H1 (cell line): Measurements from ENCODE around the gene DEFB126. TPM values are rescaled to one million over a fixed set of nuclear protein-coding genes. Genes with fewer than 3 reads are reported as not detected.

ENCODE experiments used
- CTCF ChIA-PET: fragments of 300-600 bp; sonication (Branson Sonifier 250); formaldehyde crosslinking; loops from one replicate; lab custom pipeline; 2021; ENCODE audit not compliant: partially characterized antibody; lab: Charles Lee
- POLR2A ChIA-PET: fragments of 300-600 bp; sonication (Branson Sonifier 250); formaldehyde crosslinking; loops from one replicate; lab custom pipeline; 2021; ENCODE audit warnings: inconsistent platforms; ENCODE audit not compliant: partially characterized antibody; lab: Charles Lee
- DNase-seq, 2 experiments: peaks; one replicate each; pipeline versions ENCODE4 v3.0.0 to v3.0.0-alpha.2; 2010 to 2022; ENCODE audit warnings: low spot score in 2 of 2, low read depth in 1 of 2, mixed read lengths in 1 of 2
- FAIRE-seq: peaks from 2 replicates; lab custom pipeline; 2011; peaks lifted over from hg19 to GRCh38; lab: Jason Lieb, UNC
- H2AFZ ChIP-seq: 2 replicates; pipeline ENCODE4 v1.8.1; 2012; ENCODE audit warnings: low read length, inconsistent platforms
- H2AK5ac ChIP-seq: 2 replicates; pipeline ENCODE4 v1.6.1; 2013; ENCODE audit warnings: low read depth, low read length
- H2BK120ac ChIP-seq: replicated peaks from 2 replicates; pipeline ENCODE3; 2013; ENCODE audit warnings: low read depth, low read length, inconsistent platforms
- H2BK12ac ChIP-seq: 2 replicates; pipeline ENCODE4 v1.6.1; 2013; ENCODE audit warnings: low read depth, low read length
- H2BK15ac ChIP-seq: 2 replicates; pipeline ENCODE4 v1.6.1; 2013; ENCODE audit warnings: low read length
- H2BK20ac ChIP-seq: 2 replicates; pipeline ENCODE4 v1.6.1; 2013; ENCODE audit warnings: low read length
- H2BK5ac ChIP-seq: 2 replicates; pipeline ENCODE4 v1.6.1; 2013; ENCODE audit warnings: low read depth, low read length
- H3K14ac ChIP-seq: 2 replicates; pipeline ENCODE4 v1.6.1; 2013; ENCODE audit warnings: inconsistent platforms; ENCODE audit not compliant: insufficient read length
- H3K18ac ChIP-seq: 2 replicates; pipeline ENCODE4 v1.6.1; 2013; ENCODE audit warnings: low read length; ENCODE audit errors: extremely low read depth
- H3K23ac ChIP-seq: 2 replicates; pipeline ENCODE4 v1.6.1; 2013; ENCODE audit warnings: inconsistent platforms; ENCODE audit not compliant: insufficient read length
- H3K23me2 ChIP-seq: 2 replicates; pipeline ENCODE4 v1.6.1; 2013; ENCODE audit warnings: low read depth, low read length
- H3K27ac ChIP-seq: 2 replicates; pipeline ENCODE4 v1.6.1; 2011; ENCODE audit warnings: low read depth, low read length, inconsistent platforms
- H3K27me3 ChIP-seq, 4 experiments: replicated peaks in 1 of 4; 1 replicate in 1 of 4; 2 replicates in 3 of 4; pipeline versions ENCODE4 v1.6.1 to v1.8.1; 2011 to 2013; ENCODE audit warnings: low read length in 3 of 4, mild to moderate bottlenecking in 3 of 4, inconsistent platforms in 2 of 4, mixed read lengths in 2 of 4, moderate library complexity in 1 of 4; ENCODE audit not compliant: control insufficient read depth in 3 of 4, insufficient read depth in 3 of 4; ENCODE audit errors: extremely low read depth in 1 of 4
- H3K36me3 ChIP-seq, 4 experiments: 2 replicates each; pipeline versions ENCODE4 v1.6.1 to v1.8.1; 2011 to 2013; ENCODE audit warnings: mild to moderate bottlenecking in 4 of 4, low read length in 3 of 4, moderate library complexity in 2 of 4, control low read depth in 1 of 4, inconsistent platforms in 1 of 4; ENCODE audit not compliant: insufficient read depth in 4 of 4, control insufficient read depth in 2 of 4
- H3K4ac ChIP-seq: replicated peaks from 2 replicates; pipeline ENCODE3; 2013; ENCODE audit warnings: low read length, low read depth, mixed read lengths, inconsistent platforms; ENCODE audit not compliant: insufficient read length
- H3K4me1 ChIP-seq, 4 experiments: replicated peaks in 1 of 4; 1 replicate in 1 of 4; 2 replicates in 3 of 4; pipeline versions ENCODE4 v1.6.1 to v1.8.1; 2011 to 2013; ENCODE audit warnings: low read length in 3 of 4, inconsistent platforms in 2 of 4, mixed read lengths in 1 of 4; ENCODE audit not compliant: insufficient read depth in 4 of 4, control insufficient read depth in 3 of 4
- H3K4me2 ChIP-seq, 2 experiments: 2 replicates each; pipeline versions ENCODE4 v1.6.1 to v1.8.1; 2011 to 2013; ENCODE audit warnings: low read depth in 2 of 2, low read length in 2 of 2, control low read depth in 1 of 2, inconsistent platforms in 1 of 2, mild to moderate bottlenecking in 1 of 2; ENCODE audit not compliant: insufficient read depth in 1 of 2
- H3K4me3 ChIP-seq, 4 experiments: fragments of 200-600, 300-600 bp in 1 of 4; sonication (generic), shearing (Covaris generic), sonication (Bioruptor Twin) in 1 of 4; 2 replicates each; pipeline versions ENCODE4 v1.5.1 to v1.8.1; 2011 to 2016; ENCODE audit warnings: low read length in 4 of 4, low read depth in 3 of 4, control low read depth in 2 of 4, inconsistent platforms in 2 of 4, mild to moderate bottlenecking in 2 of 4, mixed read lengths in 1 of 4, moderate library complexity in 1 of 4; ENCODE audit not compliant: insufficient read depth in 2 of 4; ENCODE audit errors: extremely low read depth in 1 of 4
- H3K56ac ChIP-seq: replicated peaks from 2 replicates; pipeline ENCODE3; 2013; ENCODE audit warnings: low read depth, mild to moderate bottlenecking, mixed read lengths, low read length, inconsistent platforms; ENCODE audit not compliant: insufficient read length
- H3K79me1 ChIP-seq: 2 replicates; pipeline ENCODE4 v1.6.1; 2013; ENCODE audit warnings: low read depth, low read length, control low read depth
- H3K79me2 ChIP-seq, 2 experiments: 2 replicates each; pipeline versions ENCODE4 v1.6.1 to v1.8.1; 2012 to 2013; ENCODE audit warnings: low read length in 2 of 2, mild to moderate bottlenecking in 2 of 2, inconsistent platforms in 1 of 2; ENCODE audit not compliant: insufficient read depth in 2 of 2, control insufficient read depth in 1 of 2
- H3K9ac ChIP-seq, 4 experiments: replicated peaks in 1 of 4; 1 replicate in 1 of 4; 2 replicates in 3 of 4; pipeline versions ENCODE4 v1.6.1 to v1.8.1; 2011 to 2013; ENCODE audit warnings: low read depth in 3 of 4, low read length in 3 of 4, control low read depth in 2 of 4, mild to moderate bottlenecking in 2 of 4, moderate library complexity in 2 of 4, inconsistent platforms in 1 of 4; ENCODE audit errors: extremely low read depth in 1 of 4
- H3K9me3 ChIP-seq, 2 experiments: 2 replicates each; pipeline versions ENCODE4 v1.6.1 to v1.8.1; 2012 to 2013; ENCODE audit warnings: mild to moderate bottlenecking in 2 of 2, moderate library complexity in 2 of 2, control low read depth in 1 of 2, inconsistent platforms in 1 of 2, low read depth in 1 of 2, low read length in 1 of 2, mixed read lengths in 1 of 2; ENCODE audit not compliant: insufficient read depth in 2 of 2
- H4K20me1 ChIP-seq, 2 experiments: replicated peaks in 1 of 2; 2 replicates each; pipeline versions ENCODE3 to v1.8.1; 2011 to 2013; ENCODE audit warnings: inconsistent platforms in 2 of 2, low read length in 2 of 2, mild to moderate bottlenecking in 1 of 2; ENCODE audit not compliant: insufficient read depth in 2 of 2, control insufficient read depth in 1 of 2
- H4K5ac ChIP-seq: 2 replicates; pipeline ENCODE4 v1.6.1; 2013; ENCODE audit warnings: low read length, low read depth, mixed read lengths, inconsistent platforms; ENCODE audit not compliant: insufficient read length
- H4K8ac ChIP-seq: 2 replicates; pipeline ENCODE4 v1.8.0; 2013; ENCODE audit warnings: mild to moderate bottlenecking, moderate library complexity, low read length, inconsistent platforms; ENCODE audit not compliant: insufficient read depth; ENCODE audit errors: extremely low read depth
- H4K91ac ChIP-seq: replicated peaks from 2 replicates; pipeline ENCODE3; 2013; ENCODE audit warnings: low read length, mixed read lengths, inconsistent platforms; ENCODE audit not compliant: insufficient read length
- CHD2 ChIP-seq: IDR thresholded peaks from 2 replicates; pipeline ENCODE4 v1.6.1; 2012; ENCODE audit warnings: low read length, improper control_type of control experiment
- FOSL1 ChIP-seq: IDR thresholded peaks from 2 replicates; pipeline ENCODE4 v1.6.1; 2011; ENCODE audit warnings: mild to moderate bottlenecking, low read depth, low read length, moderate library complexity; ENCODE audit not compliant: insufficient read depth
- PHF8 ChIP-seq: fragments of 200-600 bp; sonication (generic); conservative IDR thresholded peaks from 2 replicates; pipeline ENCODE4 v1.7.1; 2012; ENCODE audit warnings: low read depth, mild to moderate bottlenecking, inconsistent platforms, low read length, moderate library complexity
- RBBP5 ChIP-seq: IDR thresholded peaks from 2 replicates; pipeline ENCODE4 v1.7.1; 2012; ENCODE audit warnings: low read depth, mild to moderate bottlenecking, inconsistent platforms, low read length, moderate library complexity, borderline replicate concordance
- TAF1 ChIP-seq: IDR thresholded peaks from 2 replicates; pipeline ENCODE4 v1.6.1; 2011; ENCODE audit warnings: mild to moderate bottlenecking, low read depth, low read length
- TAF7 ChIP-seq: optimal IDR thresholded peaks from 2 replicates; pipeline ENCODE3; 2011; ENCODE audit warnings: low read depth, mild to moderate bottlenecking, inconsistent platforms, low read length, moderate library complexity, borderline replicate concordance
- YY1 ChIP-seq: IDR thresholded peaks from 2 replicates; pipeline ENCODE4 v1.6.1; 2011; ENCODE audit warnings: low read depth, mild to moderate bottlenecking, low read length
- polyA plus RNA-seq, 7 experiments: library from polyadenylated mRNA; depleted of rRNA in 3 of 7; stranded (reverse) in 5 of 7; unstranded in 2 of 7; fragments of >200 nt in 5 of 7; fragments of 200-250 nt in 2 of 7; gene quantifications; 1 replicate in 5 of 7; 2 replicates in 1 of 7; 4 replicates in 1 of 7; pipeline versions ENCODE4 v1.2.1 to v1.2.3, GENCODE V29; 2011 to 2013; ENCODE audit warnings: missing spikeins in 2 of 7, mixed read lengths in 2 of 7
- total RNA-seq: library from RNA; stranded (reverse); fragmentation: NEBNext Ultra II Directional; extraction: Animal tissue kit (Norgen Biotek cat#: 25700); gene quantifications from 2 replicates; pipeline ENCODE4 v1.2.1, GENCODE V29; 2021

Gene DEFB126
- total and polyA plus RNA-seq, 2 of the 8 experiments (the other 6 are each of a cell fraction or from before 2014, with no cell fraction given), result not detected

- ChIA-PET CTCF (no interaction called here), POLR2A (no interaction called here)
- Histone ChIP-seq H2BK15ac (no peak overlapping the region), H3K56ac (no peak overlapping the region), H2AK5ac (no peak overlapping the region), H2BK5ac (no peak overlapping the region), H3K9ac (no peak overlapping the region), H2BK120ac (no peak overlapping the region), H2BK12ac (no peak overlapping the region), H3K4me3 (no peak overlapping the region), H3K36me3 (no peaks in the 10 kb centered on the region), H4K5ac (no peak overlapping the region), H3K4me1 (no peaks in the 10 kb centered on the region), H3K4me2 (no peak overlapping the region), H3K79me2 (no peaks in the 10 kb centered on the region), H3K18ac (no peak overlapping the region), H3K23me2 (no peaks in the 10 kb centered on the region), H3K23ac (no peak overlapping the region), H3K4ac (no peak overlapping the region), H3K79me1 (no peaks in the 10 kb centered on the region), H3K27me3 (no peaks in the 10 kb centered on the region), H4K20me1 (no peaks in the 10 kb centered on the region), H2AFZ (no peak overlapping the region), H3K27ac (no peak overlapping the region), H4K8ac (no peak overlapping the region), H2BK20ac (no peak overlapping the region), H3K9me3 (peaks cover 50 to 51% of the 10 kb centered on the region in 2 experiments), H3K14ac (no peak overlapping the region), H4K91ac (no peak overlapping the region)
- no peak for TF ChIP-seq PHF8
- TF ChIP-seq TAF7, result no peak
- TF ChIP-seq YY1, result no peak
- no peak for TF ChIP-seq TAF1
- no peak for TF ChIP-seq FOSL1
- TF ChIP-seq RBBP5, result no peak
- TF ChIP-seq CHD2, result no peak
- FAIRE-seq, result no peak
- DNase-seq, result no peak
Observed at GRCh38 chr20:112396-112795, 30.0 kb upstream of the DEFB126 start.
